ENCODE measurements around the gene PDE4B. TPM values are rescaled to one million over a fixed set of nuclear protein-coding genes. Genes with fewer than 3 reads are reported as not detected.
"Not testable (repeated sequence)": the region's sequence is repeated elsewhere in the genome, so short reads cannot be mapped to it uniquely, and the experiment has no call there.

Gene PDE4B
- total RNA-seq, 1 donor from 2014 or later, result 18.6 TPM

- DNase-seq (ENCODE audit: low spot score), result no peak
Measured at GRCh38 chr1:66046415-66046814, 253.7 kb downstream of the PDE4B start.

GRCh38 chr1:66048011-66048410 lies 255.3 kb downstream of the PDE4B start:
- DNase-seq (ENCODE audit: low spot score), result no peak

- no peak for DNase-seq (ENCODE audit: low spot score)
Measured at GRCh38 chr1:66050123-66050522, 257.4 kb downstream of the PDE4B start.

- DNase-seq (ENCODE audit: low spot score), result no peak
Measured at GRCh38 chr1:66050633-66051032, 257.9 kb downstream of the PDE4B start.

GRCh38 chr1:66055092-66055491 lies 262.4 kb downstream of the PDE4B start:
- DNase-seq (ENCODE audit: low spot score), result no peak

GRCh38 chr1:66057448-66057847 lies 264.8 kb downstream of the PDE4B start:
- not testable (repeated sequence) for DNase-seq (ENCODE audit: low spot score)

GRCh38 chr1:66058558-66058957 lies 265.9 kb downstream of the PDE4B start:
- no peak for DNase-seq (ENCODE audit: low spot score)

- DNase-seq (ENCODE audit: low spot score), result not testable (repeated sequence)
Measured at GRCh38 chr1:66067219-66067618, 274.5 kb downstream of the PDE4B start.

- no peak for DNase-seq (ENCODE audit: low spot score)
Measured at GRCh38 chr1:66069976-66070876, 277.5 kb downstream of the PDE4B start.

GRCh38 chr1:66073388-66073787 lies 280.7 kb downstream of the PDE4B start:
- no peak for DNase-seq (ENCODE audit: low spot score)

GRCh38 chr1:66074147-66074546 lies 281.5 kb downstream of the PDE4B start:
- no peak for DNase-seq (ENCODE audit: low spot score)

GRCh38 chr1:66078412-66078811 lies 285.7 kb downstream of the PDE4B start:
- DNase-seq (ENCODE audit: low spot score), result no peak

GRCh38 chr1:66083003-66083402 lies 290.3 kb downstream of the PDE4B start:
- DNase-seq (ENCODE audit: low spot score), result no peak

GRCh38 chr1:66084442-66084841 lies 291.7 kb downstream of the PDE4B start:
- DNase-seq (ENCODE audit: low spot score), result no peak

- DNase-seq (ENCODE audit: low spot score), result no peak
Measured at GRCh38 chr1:66085600-66085999, 292.9 kb downstream of the PDE4B start.

GRCh38 chr1:66088787-66089186 lies 296.1 kb downstream of the PDE4B start:
- DNase-seq (ENCODE audit: low spot score), result no peak

- no peak for DNase-seq (ENCODE audit: low spot score)
Measured at GRCh38 chr1:66090859-66091457, 298.3 kb downstream of the PDE4B start.

GRCh38 chr1:66095190-66095589 lies 302.5 kb downstream of the PDE4B start:
- no peak for DNase-seq (ENCODE audit: low spot score)

- DNase-seq (ENCODE audit: low spot score), result not testable (repeated sequence)
Measured at GRCh38 chr1:66100959-66101358, 308.3 kb downstream of the PDE4B start.

- DNase-seq (ENCODE audit: low spot score), result not testable (repeated sequence)
Measured at GRCh38 chr1:66104076-66104475, 311.4 kb downstream of the PDE4B start.

GRCh38 chr1:66108624-66109023 lies 315.9 kb downstream of the PDE4B start:
- no peak for DNase-seq (ENCODE audit: low spot score)

- DNase-seq (ENCODE audit: low spot score), result no peak
Measured at GRCh38 chr1:66112744-66113400, 320.2 kb downstream of the PDE4B start.
